H1 (cell line): ENCODE data around the gene FAM98C. TPM values are rescaled to one million over a fixed set of nuclear protein-coding genes. Genes with fewer than 3 reads are reported as not detected.

ENCODE experiments used
- ATF2 ChIP-seq: IDR thresholded peaks from 2 replicates; pipeline ENCODE4 v1.6.1; 2012; ENCODE audit warnings: low read length, inconsistent platforms
- ATF3 ChIP-seq: IDR thresholded peaks from 2 replicates; pipeline ENCODE4 v1.6.1; 2011; ENCODE audit warnings: low read depth, mild to moderate bottlenecking, low read length; ENCODE audit not compliant: insufficient read depth
- JUN ChIP-seq: IDR thresholded peaks from 2 replicates; pipeline ENCODE4 v1.6.1; 2011; ENCODE audit warnings: low read depth, mild to moderate bottlenecking, improper control_type of control experiment, low read length
- SP2 ChIP-seq: IDR thresholded peaks from 2 replicates; pipeline ENCODE4 v1.6.1; 2012; ENCODE audit warnings: mild to moderate bottlenecking, low read length, inconsistent platforms
- TCF12 ChIP-seq: IDR thresholded peaks from 2 replicates; pipeline ENCODE4 v1.6.1; 2011; ENCODE audit warnings: low read depth, mild to moderate bottlenecking, low read length
- polyA plus RNA-seq, 7 experiments: library from polyadenylated mRNA; depleted of rRNA in 3 of 7; stranded (reverse) in 5 of 7; unstranded in 2 of 7; fragments of >200 nt in 5 of 7; fragments of 200-250 nt in 2 of 7; gene quantifications; 1 replicate in 5 of 7; 2 replicates in 1 of 7; 4 replicates in 1 of 7; pipeline versions ENCODE4 v1.2.1 to v1.2.3, GENCODE V29; 2011 to 2013; ENCODE audit warnings: missing spikeins in 2 of 7, mixed read lengths in 2 of 7
- total RNA-seq: library from RNA; stranded (reverse); fragmentation: NEBNext Ultra II Directional; extraction: Animal tissue kit (Norgen Biotek cat#: 25700); gene quantifications from 2 replicates; pipeline ENCODE4 v1.2.1, GENCODE V29; 2021

Gene FAM98C
- total and polyA plus RNA-seq, 2 of the 8 experiments (the other 6 are each of a cell fraction or from before 2014, with no cell fraction given) = 6.1 to 9.4 TPM

- TF ChIP-seq ATF3 = no peak
- TF ChIP-seq JUN = no peak
- no peak for TF ChIP-seq ATF2
- TF ChIP-seq SP2 = no peak
- no peak for TF ChIP-seq TCF12
Observed at GRCh38 chr19:38385804-38386257, 17.1 kb upstream of the FAM98C start (continued).
